ENCODE measurements around the gene KRT83. TPM values are rescaled to one million over a fixed set of nuclear protein-coding genes. Genes with fewer than 3 reads are reported as not detected.

The KRT83 gene
- total and polyA plus RNA-seq, 4 donors, result not detected

DNA sequence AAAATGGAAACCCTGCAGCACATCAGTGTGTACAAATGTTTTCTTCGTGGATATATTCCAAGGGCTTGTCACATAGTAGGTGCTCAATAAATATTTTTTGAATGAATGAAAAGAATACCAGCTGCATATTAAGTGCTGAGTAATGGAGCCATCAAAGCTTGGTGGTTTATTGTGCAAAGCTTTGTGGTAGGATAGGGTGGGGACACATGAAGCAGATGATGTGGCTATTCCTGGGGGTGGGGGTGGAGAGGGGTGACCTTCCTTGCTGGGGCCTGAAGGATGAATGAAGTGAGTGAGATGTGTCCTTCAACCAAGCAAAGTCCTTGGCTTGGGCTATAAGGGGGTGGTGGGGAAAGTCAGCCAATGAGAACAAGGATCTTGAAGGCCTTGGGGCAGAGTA is 25.5 kb downstream of the KRT83 start:
- Histone ChIP-seq H3K4me1 (ENCODE audit: control insufficient read depth in 5 of 5, insufficient read depth in 5 of 5, low read length in 5 of 5) (peaks cover 0 to 1% (median 0%) of the 10 kb centered on the region in 5 donors), H3K9me3 (ENCODE audit: control insufficient read depth in 4 of 4, insufficient read depth in 3 of 4, low read length in 3 of 4) (no peaks in the 10 kb centered on the region), H3K36me3 (ENCODE audit: control insufficient read depth in 4 of 4, insufficient read depth in 4 of 4, low read length in 4 of 4) (no peaks in the 10 kb centered on the region), H3K4me3 (no peak overlapping the region), H3K27me3 (ENCODE audit: control insufficient read depth in 3 of 3, insufficient read depth in 3 of 3, low read length in 2 of 3) (peaks cover 6 to 46% (median 28%) of the 10 kb centered on the region in 3 donors), H3K9ac (ENCODE audit: insufficient read depth in 1 of 2, low read length in 2 of 2) (no peak overlapping the region), H3K27ac (ENCODE audit: low read depth in 1 of 2, low read length in 1 of 2) (no peak overlapping the region)
- TF ChIP-seq, protein P1, sequence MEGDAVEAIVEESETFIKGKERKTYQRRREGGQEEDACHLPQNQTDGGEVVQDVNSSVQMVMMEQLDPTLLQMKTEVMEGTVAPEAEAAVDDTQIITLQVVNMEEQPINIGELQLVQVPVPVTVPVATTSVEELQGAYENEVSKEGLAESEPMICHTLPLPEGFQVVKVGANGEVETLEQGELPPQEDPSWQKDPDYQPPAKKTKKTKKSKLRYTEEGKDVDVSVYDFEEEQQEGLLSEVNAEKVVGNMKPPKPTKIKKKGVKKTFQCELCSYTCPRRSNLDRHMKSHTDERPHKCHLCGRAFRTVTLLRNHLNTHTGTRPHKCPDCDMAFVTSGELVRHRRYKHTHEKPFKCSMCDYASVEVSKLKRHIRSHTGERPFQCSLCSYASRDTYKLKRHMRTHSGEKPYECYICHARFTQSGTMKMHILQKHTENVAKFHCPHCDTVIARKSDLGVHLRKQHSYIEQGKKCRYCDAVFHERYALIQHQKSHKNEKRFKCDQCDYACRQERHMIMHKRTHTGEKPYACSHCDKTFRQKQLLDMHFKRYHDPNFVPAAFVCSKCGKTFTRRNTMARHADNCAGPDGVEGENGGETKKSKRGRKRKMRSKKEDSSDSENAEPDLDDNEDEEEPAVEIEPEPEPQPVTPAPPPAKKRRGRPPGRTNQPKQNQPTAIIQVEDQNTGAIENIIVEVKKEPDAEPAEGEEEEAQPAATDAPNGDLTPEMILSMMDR (IDR thresholded peaks at IDR 0.05; ENCODE audit: control extremely low read depth, extremely low read depth), result no peak
- DNase-seq (no peak), ATAC-seq (ENCODE audit: insufficient read depth, low FRiP score) (no peak)
- 80 to 83% methylated on average over 1 of the region's 1 CpG for WGBS, 2 donors

DNA sequence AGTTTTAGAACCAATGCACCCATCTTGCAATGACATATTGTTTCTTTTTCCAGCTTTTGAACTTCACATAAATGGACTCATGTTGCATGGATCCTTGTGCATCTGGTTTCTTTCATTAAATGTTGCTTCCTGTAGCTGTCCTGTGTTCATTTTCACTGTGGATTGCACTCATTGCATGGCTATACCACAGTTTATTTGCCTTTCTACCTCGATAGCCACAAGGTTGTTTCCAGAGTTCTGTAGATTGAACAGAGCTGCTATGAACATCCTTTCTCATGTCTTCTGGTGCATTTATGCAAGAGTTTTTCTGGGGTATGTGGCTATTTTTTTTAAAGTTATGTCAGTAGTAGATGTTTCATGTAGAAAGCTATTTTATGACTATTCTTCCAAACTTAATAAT is 26.4 kb downstream of the KRT83 start:
- Histone ChIP-seq H3K4me3 (no peak overlapping the region), H3K9me3 (ENCODE audit: control insufficient read depth in 4 of 4, insufficient read depth in 3 of 4, low read length in 3 of 4) (no peaks in the 10 kb centered on the region), H3K4me1 (ENCODE audit: control insufficient read depth in 5 of 5, insufficient read depth in 5 of 5, low read length in 5 of 5) (peaks cover 0 to 1% (median 0%) of the 10 kb centered on the region in 5 donors), H3K36me3 (ENCODE audit: control insufficient read depth in 4 of 4, insufficient read depth in 4 of 4, low read length in 4 of 4) (no peaks in the 10 kb centered on the region), H3K27me3 (ENCODE audit: control insufficient read depth in 3 of 3, insufficient read depth in 3 of 3, low read length in 2 of 3) (peaks cover 6 to 43% (median 26%) of the 10 kb centered on the region in 3 donors), H3K27ac (ENCODE audit: low read depth in 1 of 2, low read length in 1 of 2) (no peak overlapping the region), H3K9ac (ENCODE audit: insufficient read depth in 1 of 2, low read length in 2 of 2) (no peak overlapping the region)
- TF ChIP-seq, protein P1 (IDR thresholded peaks at IDR 0.05; ENCODE audit: control extremely low read depth, extremely low read depth), result no peak
- 42 to 43% methylated on average over 1 of the region's 1 CpG for WGBS, 2 donors
- DNase-seq, result no peak
- ATAC-seq (ENCODE audit: insufficient read depth, low FRiP score), result no peak

DNA sequence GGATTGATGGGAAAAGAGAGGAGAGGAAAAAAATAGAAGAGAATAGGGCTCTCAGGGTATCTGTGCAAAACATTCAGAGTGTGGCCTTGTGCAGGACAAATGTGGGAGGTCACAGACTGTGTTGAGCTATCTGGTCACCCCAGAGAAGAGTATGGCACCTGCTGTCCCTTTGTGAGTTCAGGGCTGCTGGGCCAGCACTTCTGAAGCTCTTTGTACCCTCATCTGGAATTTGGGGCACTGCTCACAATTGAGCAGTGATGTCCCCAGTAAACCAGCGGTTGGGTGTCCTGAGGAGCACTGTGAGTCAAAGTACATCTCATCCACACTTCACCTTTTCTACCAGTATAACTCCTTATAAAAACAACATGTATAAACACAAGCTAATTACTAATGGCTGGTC is 27.3 kb downstream of the KRT83 start:
- H3K27me3 ChIP-seq (ENCODE audit: control insufficient read depth in 3 of 3, insufficient read depth in 3 of 3, low read length in 2 of 3), result peaks cover 6 to 39% (median 26%) of the 10 kb centered on the region in 3 donors
- no peaks in the 10 kb centered on the region for H3K36me3 ChIP-seq (ENCODE audit: control insufficient read depth in 4 of 4, insufficient read depth in 4 of 4, low read length in 4 of 4)
- TF ChIP-seq, protein P1 (IDR thresholded peaks at IDR 0.05; ENCODE audit: control extremely low read depth, extremely low read depth), result no peak
- DNase-seq, result no peak
- no peak overlapping the region for H3K9ac ChIP-seq (ENCODE audit: insufficient read depth in 1 of 2, low read length in 2 of 2)
- WGBS, 2 donors, result 91 to 95% methylated on average over 1 of the region's 1 CpG
- no peaks in the 10 kb centered on the region for H3K9me3 ChIP-seq (ENCODE audit: control insufficient read depth in 4 of 4, insufficient read depth in 3 of 4, low read length in 3 of 4)
- no peak overlapping the region for H3K4me3 ChIP-seq
- H3K27ac ChIP-seq (ENCODE audit: low read depth in 1 of 2, low read length in 1 of 2), result no peak overlapping the region
- H3K4me1 ChIP-seq (ENCODE audit: control insufficient read depth in 5 of 5, insufficient read depth in 5 of 5, low read length in 5 of 5), result peaks cover 0 to 1% (median 0%) of the 10 kb centered on the region in 5 donors
- ATAC-seq (ENCODE audit: insufficient read depth, low FRiP score), result no peak
